BLaER1 treated with 17β-estradiol and CSF1 and Interleukin-3, amounts not matched to agents 10 nM and 100 nM (cell line): ENCODE measurements around the gene PIK3AP1.
A peak's percentile ranks its signal among the peaks of the same experiment; 100 is the strongest.
"Not testable (repeated sequence)": the region's sequence is repeated elsewhere in the genome, so short reads cannot be mapped to it uniquely, and the experiment has no call there.

ENCODE experiments used
- H3K27ac ChIP-seq, 11 experiments: shearing (Covaris generic); formaldehyde crosslinking; 2 replicates each; pipeline ENCODE4 v1.8.1; 2022
- H3K27me3 ChIP-seq, 11 experiments: shearing (Covaris generic); formaldehyde crosslinking; 2 replicates each; pipeline ENCODE4 v1.8.1; 2022
- H3K36me3 ChIP-seq, 11 experiments: shearing (Covaris generic); formaldehyde crosslinking; 2 replicates each; pipeline ENCODE4 v1.8.1; 2022
- H3K4me1 ChIP-seq, 10 experiments: shearing (Covaris generic); formaldehyde crosslinking; 2 replicates each; pipeline ENCODE4 v1.8.1; 2022
- H3K4me2 ChIP-seq, 11 experiments: shearing (Covaris generic); formaldehyde crosslinking; 2 replicates each; pipeline ENCODE4 v1.8.1; 2022
- H3K4me3 ChIP-seq, 10 experiments: shearing (Covaris generic); formaldehyde crosslinking; 2 replicates each; pipeline ENCODE4 v1.8.1; 2022
- H3K9ac ChIP-seq, 11 experiments: shearing (Covaris generic); formaldehyde crosslinking; 2 replicates each; pipeline ENCODE4 v1.8.1; 2022
- H3K9me3 ChIP-seq, 11 experiments: shearing (Covaris generic); formaldehyde crosslinking; replicated peaks in 1 of 11; 2 replicates each; pipeline ENCODE4 v1.8.1; 2022
- H4K20me1 ChIP-seq, 11 experiments: shearing (Covaris generic); formaldehyde crosslinking; 2 replicates each; pipeline ENCODE4 v1.8.1; 2022
- Cebpa-rat ChIP-seq, 11 experiments: shearing (Covaris generic); IDR thresholded peaks; 2 replicates each; pipeline ENCODE4 v1.8.1; 2022

PIK3AP1 gene

DNA sequence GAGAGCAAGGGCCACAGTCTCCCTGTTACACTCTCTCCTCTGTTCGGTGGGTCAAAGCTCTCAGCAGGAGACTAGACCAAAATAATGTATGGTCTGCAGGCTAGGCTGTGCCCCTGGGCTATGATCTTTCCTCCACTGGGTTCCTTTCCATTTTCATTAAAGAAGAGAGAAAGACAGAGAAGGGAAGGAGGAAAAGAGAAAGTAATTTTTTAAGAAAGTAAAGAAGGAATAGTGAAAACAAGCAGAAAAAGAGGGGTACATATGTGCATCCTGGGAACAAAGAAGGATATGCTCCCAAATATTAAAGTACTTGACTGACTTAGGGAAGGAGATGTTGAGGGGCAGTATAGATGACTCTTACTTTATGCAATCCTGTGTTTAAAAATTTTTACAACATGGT, 33.6 kb upstream of the PIK3AP1 start:
- H3K27me3 ChIP-seq, result no peaks in the 10 kb centered on the region
- peaks cover 50 to 75% (median 67%) of the 10 kb centered on the region in 10 experiments for H3K4me1 ChIP-seq
- H4K20me1 ChIP-seq, result peaks cover 0 to 10% (median 0%) of the 10 kb centered on the region in 11 experiments; a peak in 2 of 22 replicates
- H3K4me2 ChIP-seq, result peak overlapping the region; percentile 6 to 88 (median 41); a peak in 18 of 22 replicates
- peaks cover 0 to 40% (median 19%) of the 10 kb centered on the region in 11 experiments; a peak in 16 of 22 replicates for H3K36me3 ChIP-seq
- H3K9me3 ChIP-seq, result peaks cover 0 to 24% (median 16%) of the 10 kb centered on the region in 11 experiments; a peak in 13 of 22 replicates
- H3K4me3 ChIP-seq, result no peak overlapping the region
- H3K27ac ChIP-seq, result peak overlapping the region in 9 of 11 experiments; percentile 5 to 68 (median 24); a peak in 10 of 22 replicates
- TF ChIP-seq Cebpa-rat (IDR thresholded peaks at IDR 0.05), result no peak
- 0 out of 22 replicates have a peak overlapping the region, but pooled peaks of 1 of the 11 experiments have one; percentile 13 for H3K9ac ChIP-seq

DNA sequence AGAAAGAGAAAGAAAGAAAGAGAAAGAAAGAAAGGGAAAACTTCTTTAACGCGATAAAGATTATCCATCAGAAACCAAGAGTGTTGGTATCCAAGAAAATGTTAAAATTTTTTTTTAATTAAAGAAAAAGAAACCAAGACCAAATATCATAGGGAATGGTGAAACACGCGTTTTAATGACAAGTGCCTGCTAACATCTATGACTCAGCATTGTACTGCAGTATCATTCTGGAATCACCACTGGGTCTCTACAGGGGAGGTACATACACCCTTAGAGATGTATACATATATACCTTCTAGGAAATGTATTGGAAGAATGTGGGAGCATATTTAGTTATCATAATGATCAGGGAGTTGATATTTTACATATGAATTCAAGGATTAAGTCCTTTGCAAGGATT, 32.1 kb upstream of the PIK3AP1 start:
- no peak for TF ChIP-seq Cebpa-rat (IDR thresholded peaks at IDR 0.05)
- Histone ChIP-seq H4K20me1 (peaks cover 0 to 10% (median 0%) of the 10 kb centered on the region in 11 experiments; a peak in 2 of 22 replicates), H3K36me3 (peaks cover 0 to 55% (median 25%) of the 10 kb centered on the region in 11 experiments; a peak in 16 of 22 replicates), H3K27me3 (no peaks in the 10 kb centered on the region), H3K4me3 (no peak overlapping the region), H3K4me1 (peaks cover 51 to 75% (median 67%) of the 10 kb centered on the region in 10 experiments), H3K27ac (peak overlapping the region in 4 of 11 experiments; percentile 6 to 68 (median 34); a peak in 4 of 22 replicates), H3K9ac (no peak overlapping the region), H3K4me2 (peak overlapping the region in 4 of 11 experiments; percentile 50 to 88 (median 52); a peak in 5 of 22 replicates), H3K9me3 (peaks cover 0 to 29% (median 16%) of the 10 kb centered on the region in 11 experiments; a peak in 13 of 22 replicates)

DNA sequence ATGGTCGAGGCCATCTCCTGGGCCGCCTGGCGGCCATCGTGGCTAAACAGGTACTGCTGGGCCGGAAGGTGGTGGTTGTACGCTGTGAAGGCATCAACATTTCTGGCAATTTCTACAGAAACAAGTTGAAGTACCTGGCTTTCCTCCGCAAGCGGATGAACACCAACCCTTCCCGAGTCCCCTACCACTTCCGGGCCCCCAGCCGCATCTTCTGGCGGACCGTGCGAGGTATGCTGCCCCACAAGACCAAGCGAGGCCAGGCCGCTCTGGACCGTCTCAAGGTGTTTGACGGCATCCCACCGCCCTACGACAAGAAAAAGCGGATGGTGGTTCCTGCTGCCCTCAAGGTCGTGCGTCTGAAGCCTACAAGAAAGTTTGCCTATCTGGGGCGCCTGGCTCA, 30.0 kb upstream of the PIK3AP1 start:
- not testable (repeated sequence) for H3K4me3 ChIP-seq, H3K9ac ChIP-seq, H3K27me3 ChIP-seq, H3K27ac ChIP-seq, H3K4me2 ChIP-seq
- peaks cover 0 to 17% (median 0%) of the 10 kb centered on the region in 11 experiments; a peak in 2 of 22 replicates for H4K20me1 ChIP-seq
- H3K9me3 ChIP-seq, result peaks cover 0 to 29% (median 16%) of the 10 kb centered on the region in 11 experiments; a peak in 13 of 22 replicates
- H3K4me1 ChIP-seq, result peaks cover 39 to 76% (median 67%) of the 10 kb centered on the region in 10 experiments
- H3K36me3 ChIP-seq, result peaks cover 0 to 76% (median 41%) of the 10 kb centered on the region in 11 experiments; a peak in 17 of 22 replicates

DNA sequence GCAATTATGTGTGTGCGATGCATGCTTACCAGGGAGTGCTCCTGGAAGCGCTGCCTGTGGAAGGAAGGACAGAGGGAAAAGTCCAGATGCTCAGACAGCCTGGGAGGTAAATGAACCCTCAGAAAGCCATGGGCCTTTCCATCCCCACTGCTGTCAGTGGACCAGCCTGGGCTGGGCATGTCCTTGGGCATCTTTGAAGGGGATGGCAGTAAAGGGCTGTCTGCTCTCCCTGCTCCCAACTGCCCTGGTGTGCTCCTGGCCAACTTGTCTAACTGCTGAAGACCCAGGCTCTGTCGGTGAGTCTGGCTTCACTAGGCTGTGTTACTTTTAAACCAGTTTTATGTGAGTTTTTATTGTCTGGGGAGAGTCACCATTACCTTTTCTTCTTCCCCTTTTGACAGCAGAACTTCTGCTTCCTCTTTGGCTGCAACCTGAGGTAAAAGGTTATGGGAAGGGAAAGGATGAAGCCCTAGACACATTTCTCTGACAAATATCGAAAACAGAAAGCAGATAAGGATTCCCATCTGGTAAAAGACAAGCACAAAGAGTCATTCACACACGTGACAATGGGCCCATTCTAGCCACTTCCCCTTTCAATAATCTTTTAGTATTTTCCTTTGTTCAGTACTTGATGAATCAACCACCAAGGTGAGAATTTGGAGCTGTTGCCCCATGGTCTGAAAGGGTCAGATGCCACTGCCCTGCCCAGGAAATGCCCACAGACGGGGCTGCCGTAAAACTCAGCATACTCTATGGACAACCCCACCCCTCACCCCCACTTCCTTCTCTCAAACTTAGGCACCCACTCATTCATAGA, 27.6 kb upstream of the PIK3AP1 start:
- H3K27ac ChIP-seq, result peak overlapping the region; percentile 62 to 100 (median 84)
- peak overlapping the region; percentile 59 to 95 (median 71) for H3K4me2 ChIP-seq
- peaks cover 0 to 29% (median 16%) of the 10 kb centered on the region in 11 experiments; a peak in 13 of 22 replicates for H3K9me3 ChIP-seq
- H3K9ac ChIP-seq, result peak overlapping the region; percentile 48 to 77 (median 65); a peak in 21 of 22 replicates
- H3K4me1 ChIP-seq, result peaks cover 47 to 82% (median 70%) of the 10 kb centered on the region in 10 experiments
- H3K36me3 ChIP-seq, result peaks cover 0 to 82% (median 48%) of the 10 kb centered on the region in 11 experiments; a peak in 17 of 22 replicates
- H3K4me3 ChIP-seq, result peak overlapping the region in 5 of 10 experiments; percentile 3 to 20 (median 14); a peak in 7 of 20 replicates
- peaks cover 0 to 16% (median 0%) of the 10 kb centered on the region in 11 experiments; a peak in 2 of 22 replicates for H4K20me1 ChIP-seq
- TF ChIP-seq Cebpa-rat (IDR thresholded peaks at IDR 0.05), result no peak
- H3K27me3 ChIP-seq, result no peaks in the 10 kb centered on the region

DNA sequence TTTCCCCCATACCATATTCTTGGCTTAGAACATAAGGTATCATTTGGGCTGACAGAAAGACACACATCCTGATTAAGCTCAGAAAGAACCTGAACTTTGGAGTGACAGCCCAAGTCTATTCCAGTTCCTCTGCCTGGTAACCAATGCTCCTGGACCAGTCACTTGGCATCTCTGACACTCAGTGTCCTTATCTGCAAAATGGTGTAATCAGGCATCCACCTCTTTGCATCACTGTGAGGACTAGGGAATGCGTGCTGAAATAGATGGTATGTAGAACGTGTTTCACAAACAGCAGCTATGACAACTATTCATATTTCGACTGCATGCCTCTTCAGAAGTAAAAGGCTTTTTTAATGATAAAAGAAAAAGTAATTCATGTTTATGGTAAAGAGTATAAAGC, 26.2 kb upstream of the PIK3AP1 start:
- peak overlapping the region in 8 of 11 experiments; percentile 3 to 100 (median 76); a peak in 13 of 22 replicates for H3K27ac ChIP-seq
- H3K9me3 ChIP-seq, result peaks cover 0 to 29% (median 16%) of the 10 kb centered on the region in 11 experiments; a peak in 13 of 22 replicates
- H3K9ac ChIP-seq, result no peak overlapping the region; a peak in 1 of 22 replicates
- H3K4me1 ChIP-seq, result peaks cover 62 to 87% (median 75%) of the 10 kb centered on the region in 10 experiments
- peaks cover 0 to 12% (median 0%) of the 10 kb centered on the region in 11 experiments; a peak in 1 of 22 replicates for H4K20me1 ChIP-seq
- no peaks in the 10 kb centered on the region for H3K27me3 ChIP-seq
- TF ChIP-seq Cebpa-rat (IDR thresholded peaks at IDR 0.05), result no peak
- no peak overlapping the region for H3K4me3 ChIP-seq
- peak overlapping the region in 7 of 11 experiments; percentile 19 to 95 (median 68); a peak in 10 of 22 replicates for H3K4me2 ChIP-seq
- peaks cover 0 to 81% (median 48%) of the 10 kb centered on the region in 11 experiments; a peak in 17 of 22 replicates for H3K36me3 ChIP-seq

DNA sequence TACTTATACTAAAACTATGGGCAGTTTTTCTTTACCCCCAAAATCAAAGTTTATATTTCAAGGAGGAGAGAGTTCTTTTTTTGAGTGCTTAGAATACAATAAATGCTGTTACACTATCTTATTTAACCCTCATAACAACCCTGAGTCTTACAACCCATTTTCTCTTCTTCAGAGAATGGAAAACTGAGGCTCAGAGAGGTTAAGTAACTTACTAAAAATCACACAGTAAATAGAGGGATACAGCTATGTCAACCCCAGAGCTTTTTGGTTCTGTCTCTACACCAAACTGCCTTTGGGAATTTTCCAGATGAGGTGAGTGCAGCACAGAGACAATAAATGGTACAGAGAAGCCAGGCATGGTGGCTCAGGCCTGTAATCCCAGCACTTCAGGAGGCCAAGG, 25.6 kb upstream of the PIK3AP1 start:
- Histone ChIP-seq H3K27me3 (no peaks in the 10 kb centered on the region), H3K27ac (peak overlapping the region in 9 of 11 experiments; percentile 3 to 100 (median 69); a peak in 15 of 22 replicates), H3K4me1 (peaks cover 66 to 87% (median 79%) of the 10 kb centered on the region in 10 experiments), H3K9me3 (peaks cover 0 to 25% (median 13%) of the 10 kb centered on the region in 11 experiments; a peak in 13 of 22 replicates), H4K20me1 (peaks cover 0 to 12% (median 0%) of the 10 kb centered on the region in 11 experiments; a peak in 1 of 22 replicates), H3K9ac (no peak overlapping the region; a peak in 1 of 22 replicates), H3K4me3 (no peak overlapping the region), H3K36me3 (peaks cover 0 to 77% (median 45%) of the 10 kb centered on the region in 11 experiments; a peak in 17 of 22 replicates), H3K4me2 (peak overlapping the region in 7 of 11 experiments; percentile 19 to 95 (median 91); a peak in 7 of 22 replicates)
- no peak for TF ChIP-seq Cebpa-rat (IDR thresholded peaks at IDR 0.05)

DNA sequence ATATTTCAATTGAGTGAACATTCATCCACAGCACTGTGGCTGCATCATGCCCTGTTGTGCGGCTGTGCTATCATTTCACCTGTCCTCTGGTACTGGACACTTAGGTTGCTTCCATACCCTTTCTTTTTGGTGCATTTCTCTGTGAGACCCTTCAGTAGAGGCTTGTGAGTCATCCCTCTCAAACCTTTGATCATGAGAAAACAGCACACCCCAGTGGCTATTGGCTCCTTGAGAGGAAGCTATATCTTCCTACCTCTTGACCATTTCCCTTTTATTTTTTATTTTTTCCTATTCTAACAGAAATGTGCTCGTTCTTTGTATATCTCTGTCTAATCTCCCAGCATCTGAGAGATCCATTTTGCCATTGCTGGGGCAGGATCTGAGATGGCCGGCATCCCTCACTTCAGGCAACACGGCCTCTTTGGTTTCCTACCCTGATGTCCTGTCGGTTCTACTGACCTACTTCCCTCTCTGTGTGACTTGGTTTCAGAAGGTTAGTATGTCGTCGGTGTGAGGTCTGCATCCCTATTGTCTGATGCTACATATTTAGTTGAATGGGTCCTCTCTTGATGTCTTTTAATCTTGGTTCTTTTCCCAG, 23.8 kb upstream of the PIK3AP1 start:
- Histone ChIP-seq H3K27ac (peak overlapping the region in 10 of 11 experiments; percentile 30 to 100 (median 93); a peak in 20 of 22 replicates), H3K4me3 (peak overlapping the region in 6 of 10 experiments; percentile 7 to 75 (median 14); a peak in 5 of 20 replicates), H3K27me3 (no peaks in the 10 kb centered on the region), H3K4me2 (peak overlapping the region; percentile 63 to 98 (median 93)), H4K20me1 (peaks cover 0 to 12% (median 0%) of the 10 kb centered on the region in 11 experiments; a peak in 1 of 22 replicates), H3K9me3 (peaks cover 0 to 6% (median 0%) of the 10 kb centered on the region in 11 experiments; a peak in 2 of 22 replicates), H3K9ac (peak overlapping the region in 10 of 11 experiments; percentile 5 to 89 (median 58); a peak in 18 of 22 replicates), H3K36me3 (peaks cover 0 to 58% (median 30%) of the 10 kb centered on the region in 11 experiments; a peak in 14 of 22 replicates), H3K4me1 (peaks cover 76 to 97% (median 94%) of the 10 kb centered on the region in 10 experiments)
- no peak for TF ChIP-seq Cebpa-rat (IDR thresholded peaks at IDR 0.05)

DNA sequence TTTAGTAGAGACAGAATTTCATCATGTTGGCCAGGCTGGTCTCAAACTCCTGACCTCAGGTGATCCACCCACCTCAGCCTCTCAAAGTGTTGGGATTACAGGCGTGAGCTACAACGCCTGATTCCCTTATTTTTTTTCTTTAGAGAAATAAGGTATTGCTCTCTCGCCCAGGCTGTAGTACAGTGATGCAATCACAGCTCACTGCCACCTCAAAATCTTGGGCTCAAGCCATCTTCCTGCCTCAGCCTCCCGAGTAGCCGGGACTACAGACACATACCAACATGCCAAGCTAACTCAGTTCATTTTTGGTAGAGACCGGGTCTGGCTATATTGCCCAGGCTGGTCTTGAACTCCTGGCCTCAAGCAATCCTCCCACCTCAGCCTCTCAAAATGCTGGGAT, 21.2 kb upstream of the PIK3AP1 start:
- H3K9me3 ChIP-seq, H3K27me3 ChIP-seq, H4K20me1 ChIP-seq: not testable (repeated sequence)
- Histone ChIP-seq H3K9ac (peak overlapping the region; percentile 78 to 89 (median 83)), H3K36me3 (peaks cover 0 to 33% (median 19%) of the 10 kb centered on the region in 11 experiments; a peak in 14 of 22 replicates), H3K4me2 (peak overlapping the region; percentile 63 to 98 (median 94)), H3K4me1 (peaks cover 76 to 97% (median 90%) of the 10 kb centered on the region in 10 experiments), H3K27ac (peak overlapping the region; percentile 80 to 100 (median 92)), H3K4me3 (peak overlapping the region; percentile 20 to 75 (median 58); a peak in 17 of 20 replicates)
- TF ChIP-seq Cebpa-rat (IDR thresholded peaks at IDR 0.05), result peak in 6 of 11 experiments; percentile 18 to 75 (median 56); a peak in 11 of 22 replicates
